Lower leg skin (tissue), 4 donors: ENCODE data around the gene ENAH. TPM values are rescaled to one million over a fixed set of nuclear protein-coding genes. Genes with fewer than 3 reads are reported as not detected.

Experiments used
- DNase-seq, 2 donors: peaks; one replicate each; pipeline ENCODE4 v3.0.0-alpha.2; 2019; ENCODE audit warnings: low spot score in 2 of 2
- H3K4me3 ChIP-seq: fragments of 200-600 bp; sonication (generic); 2 replicates; pipeline ENCODE4 v1.5.1; 2017; ENCODE audit warnings: mild to moderate bottlenecking, low read depth; ENCODE audit not compliant: poor library complexity, severe bottlenecking
- CTCF ChIP-seq, 3 donors: fragments of 450-650 bp; IDR thresholded peaks; one replicate each; pipeline ENCODE4 v1.5.1; 2016; ENCODE audit warnings: antibody characterized with exemption in 3 of 3, mild to moderate bottlenecking in 3 of 3, moderate library complexity in 2 of 3
- POLR2A ChIP-seq, 2 donors: fragments of 450-650 bp; IDR thresholded peaks; one replicate each; pipeline ENCODE4 v1.6.1; 2016 to 2017; ENCODE audit warnings: antibody characterized with exemption in 2 of 2, mild to moderate bottlenecking in 1 of 2, moderate library complexity in 1 of 2
- WGBS, 2 donors: methylation state at CpG; one replicate each; pipeline ENCODE4 v1.1.5; 2018; 5-methylcytosine and 5-hydroxymethylcytosine counted together
- intact Hi-C: fragments of 100-400 bp; cut with DNase I; formaldehyde crosslinking; loops from one replicate; pipeline ENCODE4 v1.15.0; 2023; ENCODE audit warnings: low total_unique reads
- total RNA-seq, 4 donors: library from RNA; depleted of rRNA; stranded (reverse); fragments of >200 nt; gene quantifications; one replicate each; pipeline ENCODE4 v1.1.0, GENCODE V29; 2016

The ENAH gene
- total RNA-seq, 4 donors from 2014 or later, result 32.5 to 37.4 (median 35.2) TPM

GRCh38 chr1:225441314-225442122 lies 211.4 kb downstream of the ENAH start:
- no peak for DNase-seq
- no peak for TF ChIP-seq POLR2A (IDR thresholded peaks at IDR 0.05)
- no peak for TF ChIP-seq CTCF (IDR thresholded peaks at IDR 0.05)
- H3K4me3 ChIP-seq, result no peak overlapping the region
- 79 to 83% methylated on average over 9 of the region's 9 CpGs for WGBS, 2 donors
- intact Hi-C loops, result no loop called here

- TF ChIP-seq CTCF (IDR thresholded peaks at IDR 0.05) (no peak), POLR2A (IDR thresholded peaks at IDR 0.05) (no peak)
- no peak for DNase-seq
- intact Hi-C loops, result no loop called here
- H3K4me3 ChIP-seq, result no peak overlapping the region
- WGBS, 2 donors, result 73 to 78% methylated on average over 4 of the region's 4 CpGs
Measured at GRCh38 chr1:225440380-225441221, 212.3 kb downstream of the ENAH start.

GRCh38 chr1:225437710-225438437 lies 215.0 kb downstream of the ENAH start:
- 93% methylated on average over 5 of the region's 5 CpGs for WGBS, 2 donors
- DNase-seq, result no peak
- TF ChIP-seq POLR2A (IDR thresholded peaks at IDR 0.05), result no peak
- TF ChIP-seq CTCF (IDR thresholded peaks at IDR 0.05), result no peak
- intact Hi-C loops, result no loop called here
- H3K4me3 ChIP-seq, result no peak overlapping the region

Other genes starting within 250 kb of the ENAH start
- 10 to 100 TPM; 16.4 to 47.7 (median 22.5) TPM for gene LBR, start 225.1 kb downstream of the ENAH start, total RNA-seq
- 100 to 1,000 TPM; 117 to 191 (median 154) TPM for gene SRP9, start 124.7 kb upstream of the ENAH start, total RNA-seq
- 10 to 100 TPM; 42.9 to 62.7 (median 56.8) TPM for gene EPHX1, start 157.0 kb upstream of the ENAH start, total RNA-seq
- 10 to 100 TPM; 29.1 to 49.1 (median 42.9) TPM for gene TMEM63A, start 229.3 kb upstream of the ENAH start, total RNA-seq
- gene LEFTY1, start 236.0 kb upstream of the ENAH start, total RNA-seq, result 1 to 10 TPM in 1 of 4 donors, under 1 TPM in 2, not detected in 1; 0.19 to 1.2 (median 0.39) TPM